Embryonic facial prominence (tissue), 1 donor: ENCODE measurements around the gene CYBC1.
A peak's percentile ranks its signal among the peaks of the same experiment; 100 is the strongest.

Experiments
- DNase-seq: peaks from one replicate; pipeline ENCODE4 v3.0.0-alpha.2; 2016; ENCODE audit errors: extremely low spot score

Gene CYBC1

GRCh38 chr17:82408938-82409318 lies 41.6 kb downstream of the CYBC1 start:
- DNase-seq: no peak

- no peak for DNase-seq
These were observed 42.1 kb downstream of the CYBC1 start for GRCh38 chr17:82408288-82408937.

GRCh38 chr17:82407255-82407654 lies 43.3 kb downstream of the CYBC1 start:
- no peak for DNase-seq

GRCh38 chr17:82406131-82406671 lies 44.4 kb downstream of the CYBC1 start:
- DNase-seq: no peak

GRCh38 chr17:82405051-82405450 lies 45.5 kb downstream of the CYBC1 start:
- DNase-seq: no peak

- DNase-seq: no peak
These were observed 46.6 kb downstream of the CYBC1 start for GRCh38 chr17:82403662-82404660.

GRCh38 chr17:82402865-82403264 lies 47.7 kb downstream of the CYBC1 start:
- DNase-seq: no peak

- DNase-seq: no peak
These were observed 49.7 kb downstream of the CYBC1 start for GRCh38 chr17:82400830-82401229.

GRCh38 chr17:82400206-82400605 lies 50.3 kb downstream of the CYBC1 start:
- DNase-seq: no peak

GRCh38 chr17:82399601-82400101 lies 50.9 kb downstream of the CYBC1 start:
- DNase-seq: no peak

- DNase-seq: peak; percentile 51
These were observed 51.5 kb downstream of the CYBC1 start for GRCh38 chr17:82399041-82399441.

- DNase-seq: no peak
These were observed 52.9 kb downstream of the CYBC1 start for GRCh38 chr17:82397449-82398335.

- no peak for DNase-seq
These were observed 53.7 kb downstream of the CYBC1 start for GRCh38 chr17:82396601-82397435.

GRCh38 chr17:82394278-82394677 lies 56.3 kb downstream of the CYBC1 start:
- no peak for DNase-seq

- DNase-seq: no peak
These were observed 57.6 kb downstream of the CYBC1 start for GRCh38 chr17:82392941-82393340.
